Brain microvascular endothelial cell (primary cell): ENCODE measurements around the gene LINC01488.

ENCODE experiments used
- DNase-seq: peaks from one replicate; pipeline ENCODE4 v3.0.0-alpha.2; 2020
- H3K27ac ChIP-seq: fragments of 250-450 bp; sonication (Bioruptor Pico); 2 replicates; pipeline ENCODE4 v1.5.1; 2020; ENCODE audit warnings: mild to moderate bottlenecking, moderate library complexity
- H3K27me3 ChIP-seq: fragments of 250-450 bp; sonication (Bioruptor Pico); replicated peaks from 2 replicates; pipeline ENCODE4 v1.5.1; 2020; ENCODE audit warnings: mild to moderate bottlenecking
- H3K36me3 ChIP-seq: fragments of 250-450 bp; sonication (Bioruptor Pico); replicated peaks from 2 replicates; pipeline ENCODE4 v1.5.1; 2020; ENCODE audit warnings: mild to moderate bottlenecking
- H3K4me3 ChIP-seq: 2 replicates; pipeline ENCODE4 v1.5.1; 2011; ENCODE audit warnings: low read depth, mild to moderate bottlenecking, control low read depth, low read length, moderate library complexity
- CTCF ChIP-seq: IDR thresholded peaks from 2 replicates; pipeline ENCODE4 v1.5.1; 2011; ENCODE audit warnings: low read depth, mild to moderate bottlenecking, moderate library complexity, low read length, control low read depth, inconsistent platforms; ENCODE audit errors: missing control alignments
- in situ Hi-C: cut with HindIII; loops from 2 replicates; pipeline ENCODE4 v1.10.0; 2017; ENCODE audit warnings: low sequenced_read_pairs, low pct_ligation_motif_present

The LINC01488 gene

DNA sequence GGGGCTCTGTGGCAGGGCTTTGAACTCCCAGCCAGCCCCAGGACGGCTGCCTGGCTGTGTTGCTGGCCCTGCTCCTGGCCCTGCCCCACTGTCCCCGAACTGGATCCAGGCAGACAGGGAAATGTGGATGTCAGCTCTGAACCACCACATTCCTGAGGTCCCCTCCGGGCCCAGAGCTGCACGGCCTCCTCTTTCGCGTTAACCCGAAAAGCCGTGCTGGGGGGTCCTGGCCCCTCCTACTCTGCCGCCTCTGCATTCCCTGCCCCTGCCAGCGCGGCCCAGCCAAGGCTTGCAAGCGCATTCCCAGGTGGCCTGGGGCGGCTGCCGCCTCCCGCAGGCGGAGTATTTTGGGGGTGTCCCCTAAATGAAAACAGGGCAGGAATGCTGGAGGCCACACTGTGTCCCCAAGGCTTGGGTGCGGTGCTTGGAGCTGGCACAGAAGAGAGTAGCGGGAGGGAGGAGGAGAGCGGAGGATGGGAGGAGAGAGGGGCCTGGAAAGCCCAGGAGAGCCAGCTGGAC lies 5.4 kb downstream of the LINC01488 start:
- H3K36me3 ChIP-seq = no peaks in the 10 kb centered on the region
- no peak overlapping the region for H3K4me3 ChIP-seq
- no peak for TF ChIP-seq CTCF
- no peaks in the 10 kb centered on the region for H3K27me3 ChIP-seq
- in situ Hi-C loops = no loop called here
- DNase-seq = no peak
- H3K27ac ChIP-seq = no peak overlapping the region

DNA sequence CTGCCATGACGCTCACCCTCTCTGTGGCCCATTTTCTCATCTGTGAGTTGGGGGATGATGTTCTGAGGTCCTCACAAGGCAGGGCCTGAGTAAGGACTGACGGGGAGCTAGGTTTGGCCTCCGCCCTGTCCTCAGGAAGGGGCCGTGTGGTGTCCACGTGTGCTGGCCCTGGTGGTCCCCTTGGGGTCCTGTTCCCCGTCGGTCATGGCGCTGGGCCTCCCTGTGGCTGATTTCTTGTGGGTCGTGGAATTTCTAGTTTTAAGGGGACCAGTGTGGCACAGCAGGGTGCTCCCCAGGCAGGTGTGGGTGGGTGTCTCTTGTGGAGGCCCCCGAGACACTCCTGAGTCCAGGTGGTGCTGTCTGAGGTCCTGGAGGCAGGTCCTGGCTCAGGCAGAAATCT lies 5.9 kb downstream of the LINC01488 start:
- DNase-seq = no peak
- H3K27me3 ChIP-seq = no peaks in the 10 kb centered on the region
- H3K4me3 ChIP-seq = no peak overlapping the region
- H3K36me3 ChIP-seq = no peaks in the 10 kb centered on the region
- no peak overlapping the region for H3K27ac ChIP-seq
- TF ChIP-seq CTCF = no peak
- in situ Hi-C loops = no loop called here

- TF ChIP-seq CTCF = no peak
- in situ Hi-C loops = no loop called here
- DNase-seq = no peak
- Histone ChIP-seq H3K4me3 (no peak overlapping the region), H3K27me3 (no peaks in the 10 kb centered on the region), H3K36me3 (no peaks in the 10 kb centered on the region), H3K27ac (no peak overlapping the region)
These were observed 6.5 kb downstream of the LINC01488 start for GRCh38 chr11:69487849-69488542.

- Histone ChIP-seq H3K36me3 (no peaks in the 10 kb centered on the region), H3K27me3 (no peaks in the 10 kb centered on the region), H3K4me3 (no peak overlapping the region), H3K27ac (no peak overlapping the region)
- in situ Hi-C loops = no loop called here
- TF ChIP-seq CTCF = no peak
- DNase-seq = no peak
These were observed 7.1 kb downstream of the LINC01488 start for GRCh38 chr11:69488543-69488940.

GRCh38 chr11:69489031-69489745 lies 7.7 kb downstream of the LINC01488 start:
- no peak for DNase-seq
- H3K27ac ChIP-seq = no peak overlapping the region
- H3K4me3 ChIP-seq = no peak overlapping the region
- in situ Hi-C loops = no loop called here
- H3K27me3 ChIP-seq = no peaks in the 10 kb centered on the region
- H3K36me3 ChIP-seq = no peaks in the 10 kb centered on the region
- TF ChIP-seq CTCF = no peak
